ENCODE data around the gene WDR5B.
"Not testable (repeated sequence)": the region's sequence is repeated elsewhere in the genome, so short reads cannot be mapped to it uniquely, and the experiment has no call there.

Gene WDR5B

DNA sequence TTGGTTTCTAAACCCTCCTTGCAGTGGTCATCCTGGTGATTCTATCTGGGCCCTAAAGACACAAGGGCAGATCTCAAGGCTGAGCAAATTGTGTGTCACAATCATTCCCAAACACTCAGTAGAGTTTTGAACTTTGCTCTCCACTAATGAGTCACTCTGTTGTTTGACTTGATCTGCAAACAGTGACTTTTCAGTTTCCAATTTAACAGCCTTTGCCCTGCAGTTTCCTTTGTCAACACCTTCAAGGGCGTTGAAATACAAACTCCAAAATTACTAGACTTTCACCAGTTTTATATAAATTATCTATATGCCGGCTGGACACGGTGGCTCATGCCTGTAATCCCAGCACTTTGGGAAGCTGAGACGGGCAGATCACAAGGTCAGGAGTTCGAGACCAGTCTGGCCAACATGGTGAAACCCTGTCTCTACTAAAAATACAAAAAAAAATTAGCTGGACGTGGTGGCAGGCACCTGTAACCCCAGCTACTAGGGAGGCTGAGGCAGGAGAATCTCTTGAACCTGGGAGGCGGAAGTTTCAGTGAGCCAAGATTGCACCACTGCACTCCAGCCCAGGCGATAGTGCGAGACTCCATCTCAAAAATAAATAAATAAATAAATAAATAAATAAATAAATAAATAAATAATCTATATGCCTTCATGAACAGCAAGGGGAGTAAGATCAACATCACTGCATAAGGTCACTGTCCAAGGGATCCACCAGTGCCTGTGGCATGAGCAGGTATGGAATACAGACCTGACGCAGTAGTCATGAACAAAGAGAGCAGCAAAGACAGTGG lies 50.1 kb downstream of the WDR5B start:
- not testable (repeated sequence) for DNase-seq

DNA sequence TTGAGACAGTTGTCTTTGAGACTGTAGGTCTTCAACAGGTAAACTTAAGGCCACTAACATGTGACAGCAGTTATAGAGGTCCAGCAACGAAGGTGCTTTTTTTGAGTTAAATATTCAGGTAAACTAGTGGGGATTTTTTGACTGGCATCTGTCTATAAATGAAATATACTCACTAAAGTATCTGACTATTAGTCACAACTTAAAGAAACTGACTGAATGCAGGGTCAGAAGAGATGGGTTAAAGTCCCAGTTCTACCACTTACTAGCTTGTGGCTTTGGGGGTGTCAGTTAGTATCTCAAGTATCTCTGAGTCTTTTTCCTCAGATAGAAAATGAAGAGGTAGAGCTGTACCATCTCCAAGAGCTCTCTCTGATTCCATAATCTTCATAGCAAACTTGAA lies 50.8 kb downstream of the WDR5B start:
- no peak for DNase-seq

DNA sequence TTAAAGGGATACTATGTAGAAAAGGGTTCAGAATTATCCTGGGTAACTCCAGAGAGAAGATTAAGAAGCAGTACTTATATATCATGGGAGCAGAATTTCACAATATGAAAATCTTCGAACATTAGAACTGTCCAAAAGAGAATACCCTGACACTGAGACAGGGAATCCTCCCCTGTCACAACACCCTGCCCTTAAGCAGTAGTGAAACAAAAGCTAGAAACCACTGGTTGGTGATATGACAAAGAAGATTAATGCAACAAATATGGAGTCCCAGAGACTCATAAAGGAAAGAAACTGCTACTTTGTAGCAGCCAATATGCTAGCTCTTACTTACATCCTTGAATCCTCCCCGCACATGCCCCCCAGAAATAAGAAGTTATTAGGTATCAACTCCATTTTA lies 51.4 kb downstream of the WDR5B start:
- no peak for DNase-seq
